ENCODE measurements around the gene USP13. TPM values are rescaled to one million over a fixed set of nuclear protein-coding genes. Genes with fewer than 3 reads are reported as not detected.

Gene USP13
- total and polyA plus RNA-seq, 2 of the 13 experiments (the other 11 are each of a cell fraction or from before 2014, with no cell fraction given): 15.9 to 36.7 TPM

- TF ChIP-seq ZNF451 (CRISPR knock-in tag; IDR thresholded peaks at IDR 0.05) (0 out of 2 replicates have a peak, but pooled peaks have one; percentile 39), ZFX (CRISPR knock-in tag; IDR thresholded peaks at IDR 0.05; ENCODE audit: low read depth) (peak; percentile 87), ZNF800 (CRISPR knock-in tag; IDR thresholded peaks at IDR 0.05) (peak; percentile 64; the same call in 1 of the 2 replicates), DBP (CRISPR knock-in tag; IDR thresholded peaks at IDR 0.05; ENCODE audit: not compliant biosample characterization) (peak; percentile 49), MYNN (CRISPR knock-in tag; IDR thresholded peaks at IDR 0.05; ENCODE audit: low read depth) (0 out of 2 replicates have a peak, but pooled peaks have one; percentile 51), E2F5 (CRISPR knock-in tag; conservative IDR thresholded peaks at IDR 0.05) (peak; percentile 32; the same call in 1 of the 2 replicates), DDIT3 (CRISPR knock-in tag; IDR thresholded peaks at IDR 0.05) (no peak), PHF20 (CRISPR knock-in tag; IDR thresholded peaks at IDR 0.05) (no peak), AHDC1 (CRISPR knock-in tag; IDR thresholded peaks at IDR 0.05; ENCODE audit: borderline replicate concordance) (0 out of 2 replicates have a peak, but pooled peaks have one; percentile 42), ISL2 (CRISPR knock-in tag; IDR thresholded peaks at IDR 0.05) (peak; percentile 30; the same call in 1 of the 2 replicates), NR2F6 (IDR thresholded peaks at IDR 0.05) (no peak), NR2F6 (CRISPR knock-in tag; IDR thresholded peaks at IDR 0.05) (0 out of 2 replicates have a peak, but pooled peaks have one; percentile 11), ZNF503 (CRISPR knock-in tag; IDR thresholded peaks at IDR 0.05) (0 out of 2 replicates have a peak, but pooled peaks have one; percentile 21), ZNF782 (CRISPR knock-in tag; IDR thresholded peaks at IDR 0.05; ENCODE audit: borderline replicate concordance) (peak; percentile 25; the same call in 1 of the 2 replicates), KMT2B (CRISPR knock-in tag; IDR thresholded peaks at IDR 0.05) (peak; percentile 78), RXRA (CRISPR knock-in tag; IDR thresholded peaks at IDR 0.05) (peak; percentile 40; the same call in 1 of the 2 replicates), GZF1 (CRISPR knock-in tag; IDR thresholded peaks at IDR 0.05) (no peak)
Measured at GRCh38 chr3:179653096-179653797, 407 bp downstream of the USP13 start (continued).

Data from HepG2 (cell line).